Measurements from ENCODE around the gene SPRR4. TPM values are rescaled to one million over a fixed set of nuclear protein-coding genes. Genes with fewer than 3 reads are reported as not detected.

The SPRR4 gene
- polyA plus RNA-seq (2013, experiment 1 of 4): not detected
- polyA plus RNA-seq (2013, experiment 2 of 4): not detected
- not detected for polyA plus RNA-seq (2013, experiment 3 of 4)
- not detected for polyA plus RNA-seq (2013, experiment 4 of 4)

- Histone ChIP-seq H3K4me1 (ENCODE audit: control insufficient read depth, insufficient read depth, low read length) (no peaks in the 10 kb centered on the region), H3K27ac (ENCODE audit: insufficient read depth, low read depth, low read length, poor library complexity, severe bottlenecking) (no peak within 1 kb of the TSS), H3K4me3 (ENCODE audit: insufficient read depth, low read depth, low read length) (no peak within 1 kb of the TSS), H3K9me3 (ENCODE audit: control insufficient read depth, low read length) (peaks cover 5% of the 10 kb centered on the region), H3K36me3 (ENCODE audit: control insufficient read depth, insufficient read depth, low read length) (no peaks in the 10 kb centered on the region), H3K27me3 (ENCODE audit: control insufficient read depth, insufficient read depth, low read length, poor library complexity, severe bottlenecking) (no peaks in the 10 kb centered on the region)
- WGBS, 2 experiments: 85 to 87% methylated on average over 6 of the region's 6 CpGs
Observed at GRCh38 chr1:152970495-152970894, at the start of gene SPRR4. TSS of gene SPRR4 (plus strand) at chr1:152970648. CDS start at chr1:152971891, 1,243 bp downstream.

- no peaks in the 10 kb centered on the region for H3K27me3 ChIP-seq (ENCODE audit: control insufficient read depth, insufficient read depth, low read length, poor library complexity, severe bottlenecking)
- H3K4me1 ChIP-seq (ENCODE audit: control insufficient read depth, insufficient read depth, low read length): no peaks in the 10 kb centered on the region
- no peak overlapping the region for H3K4me3 ChIP-seq (ENCODE audit: insufficient read depth, low read depth, low read length)
- H3K9me3 ChIP-seq (ENCODE audit: control insufficient read depth, low read length): peaks cover 5% of the 10 kb centered on the region
- H3K27ac ChIP-seq (ENCODE audit: insufficient read depth, low read depth, low read length, poor library complexity, severe bottlenecking): no peak overlapping the region
- no peaks in the 10 kb centered on the region for H3K36me3 ChIP-seq (ENCODE audit: control insufficient read depth, insufficient read depth, low read length)
- WGBS, 2 experiments: 73 to 81% methylated on average over 2 of the region's 2 CpGs
Observed at GRCh38 chr1:152924191-152924590, 46.3 kb upstream of the SPRR4 start.

GRCh38 chr1:152926091-152926490, 44.4 kb upstream of the SPRR4 start:
- Histone ChIP-seq H3K4me1 (ENCODE audit: control insufficient read depth, insufficient read depth, low read length) (no peaks in the 10 kb centered on the region), H3K9me3 (ENCODE audit: control insufficient read depth, low read length) (peaks cover 5% of the 10 kb centered on the region), H3K4me3 (ENCODE audit: insufficient read depth, low read depth, low read length) (no peak overlapping the region), H3K27me3 (ENCODE audit: control insufficient read depth, insufficient read depth, low read length, poor library complexity, severe bottlenecking) (no peaks in the 10 kb centered on the region), H3K36me3 (ENCODE audit: control insufficient read depth, insufficient read depth, low read length) (no peaks in the 10 kb centered on the region), H3K27ac (ENCODE audit: insufficient read depth, low read depth, low read length, poor library complexity, severe bottlenecking) (no peak overlapping the region)
- 67 to 71% methylated on average over 3 of the region's 3 CpGs for WGBS, 2 experiments

GRCh38 chr1:152928671-152929070, 41.8 kb upstream of the SPRR4 start:
- no peak overlapping the region for H3K27ac ChIP-seq (ENCODE audit: insufficient read depth, low read depth, low read length, poor library complexity, severe bottlenecking)
- H3K9me3 ChIP-seq (ENCODE audit: control insufficient read depth, low read length): peaks cover 5% of the 10 kb centered on the region
- 84 to 97% methylated on average over 3 of the region's 3 CpGs for WGBS, 2 experiments

GRCh38 chr1:152932170-152932811, 38.2 kb upstream of the SPRR4 start:
- Histone ChIP-seq H3K4me1 (ENCODE audit: control insufficient read depth, insufficient read depth, low read length) (no peaks in the 10 kb centered on the region), H3K27me3 (ENCODE audit: control insufficient read depth, insufficient read depth, low read length, poor library complexity, severe bottlenecking) (no peaks in the 10 kb centered on the region), H3K9me3 (ENCODE audit: control insufficient read depth, low read length) (no peaks in the 10 kb centered on the region), H3K27ac (ENCODE audit: insufficient read depth, low read depth, low read length, poor library complexity, severe bottlenecking) (no peak overlapping the region), H3K4me3 (ENCODE audit: insufficient read depth, low read depth, low read length) (no peak overlapping the region), H3K36me3 (ENCODE audit: control insufficient read depth, insufficient read depth, low read length) (no peaks in the 10 kb centered on the region)
- 59 to 70% methylated on average over 4 of the region's 4 CpGs for WGBS, 2 experiments

More at GRCh38 chr1:152928671-152929070, 41.8 kb upstream of the SPRR4 start:
- no peaks in the 10 kb centered on the region for H3K36me3 ChIP-seq (ENCODE audit: control insufficient read depth, insufficient read depth, low read length)
- no peaks in the 10 kb centered on the region for H3K4me1 ChIP-seq (ENCODE audit: control insufficient read depth, insufficient read depth, low read length)
- H3K4me3 ChIP-seq (ENCODE audit: insufficient read depth, low read depth, low read length): no peak overlapping the region
- H3K27me3 ChIP-seq (ENCODE audit: control insufficient read depth, insufficient read depth, low read length, poor library complexity, severe bottlenecking): no peaks in the 10 kb centered on the region

- Histone ChIP-seq H3K36me3 (ENCODE audit: control insufficient read depth, insufficient read depth, low read length) (no peaks in the 10 kb centered on the region), H3K27me3 (ENCODE audit: control insufficient read depth, insufficient read depth, low read length, poor library complexity, severe bottlenecking) (no peaks in the 10 kb centered on the region), H3K27ac (ENCODE audit: insufficient read depth, low read depth, low read length, poor library complexity, severe bottlenecking) (no peak overlapping the region), H3K4me1 (ENCODE audit: control insufficient read depth, insufficient read depth, low read length) (no peaks in the 10 kb centered on the region), H3K4me3 (ENCODE audit: insufficient read depth, low read depth, low read length) (no peak overlapping the region), H3K9me3 (ENCODE audit: control insufficient read depth, low read length) (no peaks in the 10 kb centered on the region)
- WGBS, 2 experiments: 58 to 60% methylated on average over 2 of the region's 2 CpGs
Observed at GRCh38 chr1:152933196-152933595, 37.3 kb upstream of the SPRR4 start.

- H3K4me1 ChIP-seq (ENCODE audit: control insufficient read depth, insufficient read depth, low read length): no peaks in the 10 kb centered on the region
- no peaks in the 10 kb centered on the region for H3K9me3 ChIP-seq (ENCODE audit: control insufficient read depth, low read length)
- no peaks in the 10 kb centered on the region for H3K27me3 ChIP-seq (ENCODE audit: control insufficient read depth, insufficient read depth, low read length, poor library complexity, severe bottlenecking)
- no peak overlapping the region for H3K27ac ChIP-seq (ENCODE audit: insufficient read depth, low read depth, low read length, poor library complexity, severe bottlenecking)
- no peaks in the 10 kb centered on the region for H3K36me3 ChIP-seq (ENCODE audit: control insufficient read depth, insufficient read depth, low read length)
- H3K4me3 ChIP-seq (ENCODE audit: insufficient read depth, low read depth, low read length): no peak overlapping the region
- WGBS, 2 experiments: 76 to 86% methylated on average over 1 of the region's 1 CpG
Observed at GRCh38 chr1:152940614-152941013, 29.8 kb upstream of the SPRR4 start.

- Histone ChIP-seq H3K4me3 (ENCODE audit: insufficient read depth, low read depth, low read length) (no peak overlapping the region), H3K9me3 (ENCODE audit: control insufficient read depth, low read length) (no peaks in the 10 kb centered on the region), H3K27me3 (ENCODE audit: control insufficient read depth, insufficient read depth, low read length, poor library complexity, severe bottlenecking) (no peaks in the 10 kb centered on the region), H3K4me1 (ENCODE audit: control insufficient read depth, insufficient read depth, low read length) (no peaks in the 10 kb centered on the region), H3K27ac (ENCODE audit: insufficient read depth, low read depth, low read length, poor library complexity, severe bottlenecking) (no peak overlapping the region), H3K36me3 (ENCODE audit: control insufficient read depth, insufficient read depth, low read length) (no peaks in the 10 kb centered on the region)
- 72 to 74% methylated on average over 8 of the region's 8 CpGs for WGBS, 2 experiments
Observed at GRCh38 chr1:152941037-152941711, 29.3 kb upstream of the SPRR4 start.

GRCh38 chr1:152942161-152942560, 28.3 kb upstream of the SPRR4 start:
- Histone ChIP-seq H3K4me1 (ENCODE audit: control insufficient read depth, insufficient read depth, low read length) (no peaks in the 10 kb centered on the region), H3K4me3 (ENCODE audit: insufficient read depth, low read depth, low read length) (no peak overlapping the region), H3K9me3 (ENCODE audit: control insufficient read depth, low read length) (no peaks in the 10 kb centered on the region), H3K27me3 (ENCODE audit: control insufficient read depth, insufficient read depth, low read length, poor library complexity, severe bottlenecking) (no peaks in the 10 kb centered on the region), H3K27ac (ENCODE audit: insufficient read depth, low read depth, low read length, poor library complexity, severe bottlenecking) (no peak overlapping the region), H3K36me3 (ENCODE audit: control insufficient read depth, insufficient read depth, low read length) (no peaks in the 10 kb centered on the region)
- WGBS, 2 experiments: 77 to 80% methylated on average over 2 of the region's 2 CpGs

- H3K27ac ChIP-seq (ENCODE audit: insufficient read depth, low read depth, low read length, poor library complexity, severe bottlenecking): no peak overlapping the region
- H3K27me3 ChIP-seq (ENCODE audit: control insufficient read depth, insufficient read depth, low read length, poor library complexity, severe bottlenecking): no peaks in the 10 kb centered on the region
- H3K9me3 ChIP-seq (ENCODE audit: control insufficient read depth, low read length): no peaks in the 10 kb centered on the region
- H3K4me3 ChIP-seq (ENCODE audit: insufficient read depth, low read depth, low read length): no peak overlapping the region
- H3K36me3 ChIP-seq (ENCODE audit: control insufficient read depth, insufficient read depth, low read length): no peaks in the 10 kb centered on the region
- WGBS, 2 experiments: 37 to 78% methylated on average over 1 to 3 of the region's 3 CpGs
- no peaks in the 10 kb centered on the region for H3K4me1 ChIP-seq (ENCODE audit: control insufficient read depth, insufficient read depth, low read length)
Observed at GRCh38 chr1:152946248-152946647, 24.2 kb upstream of the SPRR4 start.

All from ectodermal cell (in vitro differentiated cells).